ENCODE data around the gene VKORC1L1. TPM values are rescaled to one million over a fixed set of nuclear protein-coding genes. Genes with fewer than 3 reads are reported as not detected.

Gene VKORC1L1
- total RNA-seq, 1 experiment from 2014 or later = 25.3 TPM

DNA sequence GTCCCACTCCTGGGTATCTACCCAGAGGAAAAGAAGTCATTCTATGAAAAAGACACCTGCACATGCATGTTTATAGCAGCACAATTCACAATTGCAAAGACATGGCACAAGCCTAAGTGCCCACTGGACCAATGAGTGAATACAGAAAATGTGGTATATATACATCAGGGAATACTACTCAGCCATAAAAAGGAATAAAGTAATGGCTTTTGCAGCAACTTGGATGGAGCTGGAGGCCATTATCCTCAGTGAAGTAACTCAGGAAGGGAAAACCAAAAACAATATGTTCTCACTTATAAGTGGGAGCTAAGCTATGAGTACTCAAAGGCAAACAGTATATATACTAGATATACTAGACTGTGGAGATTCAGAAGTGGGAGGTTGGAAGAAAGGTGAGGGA lies 53.7 kb downstream of the VKORC1L1 start:
- Mint-ChIP-seq H3K27ac (ENCODE audit: unreplicated experiment) (no peak overlapping the region), H3K27me3 (ENCODE audit: unreplicated experiment) (no peaks in the 10 kb centered on the region), H3K4me3 (ENCODE audit: low read depth, unreplicated experiment) (no peak overlapping the region), H3K36me3 (ENCODE audit: insufficient read depth, unreplicated experiment) (no peaks in the 10 kb centered on the region), H3K4me1 (ENCODE audit: low read depth, unreplicated experiment) (peaks cover under 1% of the 10 kb centered on the region), H3K9me3 (ENCODE audit: low read depth, unreplicated experiment) (peaks cover 2% of the 10 kb centered on the region)
- CTCF ChIA-PET = interaction anchor here (0.6 kb wide), 1 partner anchor 184 kb away, joined by 3 read pairs; no protein-coding TSS in a partner anchor
- TF ChIP-seq, protein P1, sequence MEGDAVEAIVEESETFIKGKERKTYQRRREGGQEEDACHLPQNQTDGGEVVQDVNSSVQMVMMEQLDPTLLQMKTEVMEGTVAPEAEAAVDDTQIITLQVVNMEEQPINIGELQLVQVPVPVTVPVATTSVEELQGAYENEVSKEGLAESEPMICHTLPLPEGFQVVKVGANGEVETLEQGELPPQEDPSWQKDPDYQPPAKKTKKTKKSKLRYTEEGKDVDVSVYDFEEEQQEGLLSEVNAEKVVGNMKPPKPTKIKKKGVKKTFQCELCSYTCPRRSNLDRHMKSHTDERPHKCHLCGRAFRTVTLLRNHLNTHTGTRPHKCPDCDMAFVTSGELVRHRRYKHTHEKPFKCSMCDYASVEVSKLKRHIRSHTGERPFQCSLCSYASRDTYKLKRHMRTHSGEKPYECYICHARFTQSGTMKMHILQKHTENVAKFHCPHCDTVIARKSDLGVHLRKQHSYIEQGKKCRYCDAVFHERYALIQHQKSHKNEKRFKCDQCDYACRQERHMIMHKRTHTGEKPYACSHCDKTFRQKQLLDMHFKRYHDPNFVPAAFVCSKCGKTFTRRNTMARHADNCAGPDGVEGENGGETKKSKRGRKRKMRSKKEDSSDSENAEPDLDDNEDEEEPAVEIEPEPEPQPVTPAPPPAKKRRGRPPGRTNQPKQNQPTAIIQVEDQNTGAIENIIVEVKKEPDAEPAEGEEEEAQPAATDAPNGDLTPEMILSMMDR (IDR thresholded peaks at IDR 0.05; ENCODE audit: unreplicated experiment) = no peak
- intact Hi-C loops (cut with micrococcal nuclease; ENCODE audit: unreplicated experiment) = no loop called here
- BruUV-seq (replicated peaks) = no TSS peak
- no peak for DNase-seq

DNA sequence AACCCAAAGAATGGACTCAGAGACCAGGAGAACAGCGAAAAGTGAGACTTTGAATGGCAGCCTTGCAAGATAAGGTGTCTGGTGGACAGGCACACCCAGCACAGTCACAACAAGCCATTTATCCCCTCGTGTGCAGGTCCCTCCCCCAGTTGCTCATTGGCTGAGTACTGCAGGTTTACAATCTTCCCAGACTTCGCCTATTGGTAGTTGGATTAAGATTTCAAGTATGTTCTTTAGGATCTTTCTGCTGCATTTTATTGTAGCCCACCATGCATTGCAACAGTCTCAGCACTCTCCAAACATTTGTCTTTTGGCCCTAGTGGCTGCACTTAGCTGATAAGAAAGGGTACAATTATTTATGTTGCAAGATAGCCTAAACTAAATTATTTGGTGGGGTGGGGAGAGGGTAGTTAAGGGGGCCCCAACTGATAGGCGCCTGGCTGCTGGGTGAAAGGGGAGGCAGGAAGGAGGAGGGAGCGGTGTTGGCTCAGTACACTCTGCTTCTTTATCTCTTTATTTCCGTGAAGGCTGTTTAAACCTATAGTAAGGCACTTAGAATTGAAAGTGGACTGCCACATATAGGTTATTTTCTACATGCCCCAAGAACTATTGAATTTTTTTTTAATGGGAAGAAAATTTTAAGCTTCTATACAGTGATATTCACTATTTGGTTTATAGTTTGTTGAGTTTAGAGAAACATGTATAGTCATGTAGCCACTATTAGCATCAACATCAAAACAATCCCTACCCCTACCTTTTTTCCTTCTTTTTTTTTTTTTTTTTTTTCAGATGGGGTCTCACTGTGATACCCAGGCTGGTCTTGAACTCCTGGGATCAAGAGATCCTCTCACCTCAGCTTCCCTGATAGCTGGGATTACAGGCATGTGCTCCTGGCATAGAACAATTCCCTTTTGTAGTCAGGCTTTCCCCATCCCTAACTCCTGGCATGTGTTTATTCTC lies 54.9 kb downstream of the VKORC1L1 start:
- no peak for DNase-seq
- peaks cover 2% of the 10 kb centered on the region for H3K9me3 Mint-ChIP-seq (ENCODE audit: low read depth, unreplicated experiment)
- no peaks in the 10 kb centered on the region for H3K36me3 Mint-ChIP-seq (ENCODE audit: insufficient read depth, unreplicated experiment)
- CTCF ChIA-PET = no interaction called here
- H3K27me3 Mint-ChIP-seq (ENCODE audit: unreplicated experiment) = no peaks in the 10 kb centered on the region
- no peak overlapping the region for H3K4me3 Mint-ChIP-seq (ENCODE audit: low read depth, unreplicated experiment)
- BruUV-seq (replicated peaks) = no TSS peak
- H3K27ac Mint-ChIP-seq (ENCODE audit: unreplicated experiment) = no peak overlapping the region
- TF ChIP-seq, protein P1 (IDR thresholded peaks at IDR 0.05; ENCODE audit: unreplicated experiment) = no peak
- H3K4me1 Mint-ChIP-seq (ENCODE audit: low read depth, unreplicated experiment) = peaks cover 8% of the 10 kb centered on the region
- intact Hi-C loops (cut with micrococcal nuclease; ENCODE audit: unreplicated experiment) = no loop called here

DNA sequence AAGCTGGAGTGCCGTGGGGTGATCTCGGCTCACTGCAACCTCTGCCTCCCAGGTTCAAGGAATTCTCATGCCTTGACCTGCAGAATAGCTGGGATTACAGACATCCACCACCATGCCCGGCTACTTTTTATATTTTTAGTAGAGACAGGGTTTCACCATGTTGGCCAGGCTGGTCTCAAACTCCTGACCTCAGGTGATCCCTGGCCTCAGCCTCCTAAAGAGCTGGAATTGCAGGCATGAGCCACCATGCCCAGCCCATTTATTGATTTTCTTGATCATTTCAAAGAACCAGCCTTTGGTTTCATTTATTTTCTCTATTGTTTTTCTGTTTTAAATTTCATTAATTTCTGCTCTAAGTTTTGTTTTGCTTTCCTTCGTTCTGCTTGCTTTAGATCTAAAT lies 58.8 kb downstream of the VKORC1L1 start:
- no TSS peak for BruUV-seq (replicated peaks)
- H3K4me3 Mint-ChIP-seq (ENCODE audit: low read depth, unreplicated experiment) = no peak overlapping the region
- TF ChIP-seq, protein P1 (IDR thresholded peaks at IDR 0.05; ENCODE audit: unreplicated experiment) = no peak
- peaks cover under 1% of the 10 kb centered on the region for H3K9me3 Mint-ChIP-seq (ENCODE audit: low read depth, unreplicated experiment)
- H3K36me3 Mint-ChIP-seq (ENCODE audit: insufficient read depth, unreplicated experiment) = no peaks in the 10 kb centered on the region
- intact Hi-C loops (cut with micrococcal nuclease; ENCODE audit: unreplicated experiment) = no loop called here
- H3K27ac Mint-ChIP-seq (ENCODE audit: unreplicated experiment) = no peak overlapping the region
- peaks cover 8% of the 10 kb centered on the region for H3K4me1 Mint-ChIP-seq (ENCODE audit: low read depth, unreplicated experiment)
- H3K27me3 Mint-ChIP-seq (ENCODE audit: unreplicated experiment) = no peaks in the 10 kb centered on the region
- CTCF ChIA-PET = no interaction called here
- DNase-seq = no peak

DNA sequence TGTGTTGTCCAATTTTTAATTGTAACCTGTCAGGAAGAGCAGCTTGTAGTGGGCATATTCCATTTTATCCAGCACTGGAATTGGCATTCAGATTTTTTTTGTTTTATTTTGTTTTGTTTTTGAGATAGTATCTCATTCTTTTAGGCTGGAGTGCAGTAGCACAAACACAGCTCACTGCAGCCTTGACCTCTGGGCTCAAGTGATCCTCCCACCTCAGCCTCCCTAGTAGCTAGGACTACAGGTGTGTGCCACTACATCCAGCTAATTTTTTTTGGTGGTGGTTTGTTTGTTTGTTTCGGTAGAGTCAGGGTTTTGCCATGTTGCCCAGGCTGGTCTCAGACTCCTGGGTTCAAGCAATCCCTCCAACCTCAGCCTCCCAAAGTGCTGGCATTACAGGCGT lies 64.4 kb downstream of the VKORC1L1 start:
- no peak overlapping the region for H3K27ac Mint-ChIP-seq (ENCODE audit: unreplicated experiment)
- no peaks in the 10 kb centered on the region for H3K9me3 Mint-ChIP-seq (ENCODE audit: low read depth, unreplicated experiment)
- no peak overlapping the region for H3K4me3 Mint-ChIP-seq (ENCODE audit: low read depth, unreplicated experiment)
- peaks cover under 1% of the 10 kb centered on the region for H3K4me1 Mint-ChIP-seq (ENCODE audit: low read depth, unreplicated experiment)
- no peaks in the 10 kb centered on the region for H3K27me3 Mint-ChIP-seq (ENCODE audit: unreplicated experiment)
- BruUV-seq (replicated peaks) = no TSS peak
- CTCF ChIA-PET = no interaction called here
- intact Hi-C loops (cut with micrococcal nuclease; ENCODE audit: unreplicated experiment) = no loop called here
- TF ChIP-seq, protein P1 (IDR thresholded peaks at IDR 0.05; ENCODE audit: unreplicated experiment) = no peak
- H3K36me3 Mint-ChIP-seq (ENCODE audit: insufficient read depth, unreplicated experiment) = no peaks in the 10 kb centered on the region
- DNase-seq = no peak
